GM21717 (cell line): ENCODE data around the gene CARF.

Source experiments
- ATAC-seq: cut with Tn5 transposase; IDR thresholded peaks from one replicate; pipeline ENCODE4 v1.9.1; 2021; ENCODE audit warnings: mild to moderate bottlenecking, moderate library complexity; ENCODE audit not compliant: unreplicated experiment

The CARF gene

DNA sequence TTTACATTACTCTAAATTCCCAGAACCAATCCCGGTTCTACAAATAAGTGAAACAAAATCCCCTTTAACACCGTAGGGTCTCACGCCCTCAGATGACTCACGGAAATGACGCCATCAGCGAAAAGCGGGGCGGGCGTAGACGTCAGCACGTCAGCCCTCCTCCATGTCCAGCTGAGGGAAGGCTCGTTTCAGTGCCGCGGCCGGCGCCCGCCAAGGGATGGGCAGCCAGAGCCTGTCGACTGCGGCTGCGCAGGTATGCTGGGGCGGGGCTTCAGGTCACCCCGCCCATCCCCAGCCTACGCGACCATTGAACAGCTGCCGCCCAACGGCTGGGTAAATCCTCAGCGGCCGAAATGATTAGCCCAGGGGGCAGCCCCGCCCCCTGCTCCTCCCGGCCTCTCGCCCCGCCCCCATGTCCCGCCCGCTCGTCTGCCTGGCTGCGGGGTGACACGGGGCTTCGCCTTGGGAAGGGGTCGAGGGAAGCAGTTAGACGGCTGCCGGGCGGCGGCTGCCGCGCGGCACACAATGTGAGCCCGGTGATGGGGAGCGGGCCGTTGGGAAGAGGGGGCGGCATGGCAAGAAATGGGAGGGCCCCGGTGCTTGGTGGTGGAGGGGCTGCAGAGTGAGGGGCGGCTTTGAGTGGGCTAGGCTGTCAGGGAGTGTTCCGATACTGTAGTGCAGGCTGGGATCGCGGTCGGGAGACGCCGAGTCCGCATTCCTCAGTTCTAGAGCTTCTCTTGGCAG lies 102.6 kb downstream of the CARF start, which contains the start of gene NBEAL1:
TSS of gene NBEAL1 (plus strand) at position 420 of the 744 bp plus-strand sequence. CDS start 1,510 bp downstream, outside the sequence.
- peak; percentile 97 for ATAC-seq

DNA sequence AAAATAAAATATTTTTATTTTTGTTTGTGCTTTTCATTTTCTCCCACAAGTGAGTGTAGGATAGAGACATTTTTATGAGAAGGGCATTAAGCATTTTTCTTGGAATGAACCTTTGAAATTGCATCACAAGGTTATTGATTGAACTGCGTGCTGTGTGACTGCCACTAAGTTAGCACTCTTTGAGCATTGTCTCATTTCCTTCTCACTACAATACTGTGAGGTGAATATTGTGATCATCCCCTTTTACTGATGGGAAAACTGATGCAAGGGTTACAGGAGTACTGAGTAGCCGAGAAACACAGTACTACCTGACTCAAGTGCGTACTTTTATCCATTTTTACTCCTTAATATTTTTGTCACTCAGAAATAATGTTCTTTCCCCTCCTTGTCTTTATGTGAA lies 104.6 kb downstream of the CARF start:
- no peak for ATAC-seq

- ATAC-seq = no peak
These were observed 106.1 kb downstream of the CARF start for GRCh38 chr2:203018181-203018580.

GRCh38 chr2:203019142-203019541 lies 107.1 kb downstream of the CARF start:
- no peak for ATAC-seq

- no peak for ATAC-seq
These were observed 109.9 kb downstream of the CARF start for GRCh38 chr2:203021991-203022390.

DNA sequence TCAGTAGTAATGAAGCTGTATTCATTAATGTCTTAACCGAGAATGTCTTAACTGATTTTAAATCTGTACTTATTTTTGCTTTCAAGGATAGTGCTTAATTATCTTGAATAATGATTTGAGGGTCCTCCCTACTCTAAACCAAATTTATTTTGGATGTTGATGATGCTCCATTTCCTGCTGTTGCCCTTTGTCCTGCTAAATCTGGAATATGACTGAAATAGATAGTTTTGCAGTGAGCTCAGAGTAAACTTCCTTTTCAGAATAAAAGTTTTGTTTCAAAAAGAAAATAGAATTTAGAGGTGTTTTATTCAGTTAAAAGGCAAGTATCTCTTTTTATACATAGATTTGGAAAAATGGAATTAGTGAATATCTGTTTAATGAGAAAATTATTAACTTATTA lies 110.7 kb downstream of the CARF start:
- no peak for ATAC-seq

DNA sequence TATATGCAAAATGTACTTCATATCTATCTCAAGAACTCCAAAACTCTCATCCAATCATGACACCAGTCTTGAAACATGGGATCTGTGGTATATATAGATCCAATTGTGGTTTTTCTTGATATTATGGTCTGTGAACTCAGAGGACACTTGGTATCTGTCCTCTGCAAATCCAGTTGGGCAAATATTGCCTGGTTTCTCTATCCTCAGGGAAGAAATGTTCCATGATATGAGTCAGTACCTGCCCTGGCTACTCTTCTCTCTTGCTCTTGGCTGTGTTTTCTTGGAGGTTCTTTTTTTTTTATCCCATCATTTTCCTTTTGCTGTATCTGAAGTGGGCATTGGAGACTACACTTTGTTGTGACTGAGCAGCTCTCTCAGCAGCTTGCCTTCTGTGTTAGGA lies 113.5 kb downstream of the CARF start:
- ATAC-seq = no peak

DNA sequence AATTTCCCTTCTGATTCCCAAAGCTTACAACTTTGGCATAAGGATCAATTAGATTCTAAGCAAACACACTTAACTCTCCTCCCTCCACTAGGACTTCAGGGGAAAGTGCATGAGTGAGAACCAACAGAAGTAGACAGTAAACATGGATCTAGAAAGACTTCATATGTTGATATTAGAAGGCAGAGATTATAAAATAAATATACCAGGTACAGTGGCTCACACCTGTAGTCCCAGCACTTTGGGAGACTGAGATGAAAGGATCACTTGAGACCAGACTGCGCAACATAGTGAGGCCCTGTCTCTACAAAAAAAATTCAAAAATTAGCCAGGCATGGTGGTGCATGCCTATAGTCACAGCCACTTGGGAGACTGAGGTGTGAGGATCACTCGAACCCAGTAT lies 118.5 kb downstream of the CARF start:
- ATAC-seq = no peak

GRCh38 chr2:203030991-203031390 lies 118.9 kb downstream of the CARF start:
- no peak for ATAC-seq

GRCh38 chr2:203033395-203033794 lies 121.3 kb downstream of the CARF start:
- ATAC-seq = no peak

- no peak for ATAC-seq
These were observed 123.9 kb downstream of the CARF start for GRCh38 chr2:203035879-203036470.
